A549 (cell line): Measurements from ENCODE around the gene ATP9A.

ENCODE experiments used
- CTCF ChIP-seq: fragments of >200 bp; sonication (Bioruptor Twin); formaldehyde crosslinking; IDR thresholded peaks from 3 replicates; pipeline ENCODE4 v1.5.1; 2016
- EHMT2 ChIP-seq: fragments of 200-600 bp; sonication (generic); IDR thresholded peaks from 2 replicates; pipeline ENCODE4 v1.6.1; 2016; ENCODE audit warnings: antibody characterized with exemption, low read depth, mild to moderate bottlenecking, moderate library complexity
- JUN ChIP-seq, 2 experiments: fragments of >200 bp; sonication (Bioruptor Twin); formaldehyde crosslinking; IDR thresholded peaks; 2 replicates in 1 of 2; 3 replicates in 1 of 2; pipeline ENCODE4 v1.6.1; 2016 to 2017
- MAX ChIP-seq: IDR thresholded peaks from 2 replicates; pipeline ENCODE4 v1.6.1; 2012
- POLR2A ChIP-seq: IDR thresholded peaks from 2 replicates; pipeline ENCODE4 v1.6.1; 2012; ENCODE audit warnings: mild to moderate bottlenecking, low read length
- RAD21 ChIP-seq, 2 experiments: fragments of >200 bp in 1 of 2; sonication (Bioruptor Twin) in 1 of 2; formaldehyde crosslinking in 1 of 2; IDR thresholded peaks in 1 of 2; conservative IDR thresholded peaks in 1 of 2; 2 replicates in 1 of 2; 3 replicates in 1 of 2; pipeline ENCODE4 v1.6.1; 2012 to 2018; ENCODE audit warnings: inconsistent platforms in 1 of 2

GRCh38 chr20:51715856-51716185 is 52.4 kb downstream of the ATP9A start:
- no peak for TF ChIP-seq POLR2A
- no peak for TF ChIP-seq JUN (IDR thresholded peaks at IDR 0.05)
- TF ChIP-seq CTCF = no peak
- TF ChIP-seq EHMT2 = no peak
- TF ChIP-seq MAX = no peak
- TF ChIP-seq RAD21 (conservative IDR thresholded peaks at IDR 0.05 in 1 of 2, IDR thresholded peaks at IDR 0.05 in 1 of 2) = no peak
